HG03175 (cell line): ENCODE data around the gene TAF4.

Source experiments
- ATAC-seq: cut with Tn5 transposase; IDR thresholded peaks from one replicate; pipeline ENCODE4 v1.9.1; 2021; ENCODE audit warnings: mild to moderate bottlenecking, moderate library complexity; ENCODE audit not compliant: unreplicated experiment

The TAF4 gene

DNA sequence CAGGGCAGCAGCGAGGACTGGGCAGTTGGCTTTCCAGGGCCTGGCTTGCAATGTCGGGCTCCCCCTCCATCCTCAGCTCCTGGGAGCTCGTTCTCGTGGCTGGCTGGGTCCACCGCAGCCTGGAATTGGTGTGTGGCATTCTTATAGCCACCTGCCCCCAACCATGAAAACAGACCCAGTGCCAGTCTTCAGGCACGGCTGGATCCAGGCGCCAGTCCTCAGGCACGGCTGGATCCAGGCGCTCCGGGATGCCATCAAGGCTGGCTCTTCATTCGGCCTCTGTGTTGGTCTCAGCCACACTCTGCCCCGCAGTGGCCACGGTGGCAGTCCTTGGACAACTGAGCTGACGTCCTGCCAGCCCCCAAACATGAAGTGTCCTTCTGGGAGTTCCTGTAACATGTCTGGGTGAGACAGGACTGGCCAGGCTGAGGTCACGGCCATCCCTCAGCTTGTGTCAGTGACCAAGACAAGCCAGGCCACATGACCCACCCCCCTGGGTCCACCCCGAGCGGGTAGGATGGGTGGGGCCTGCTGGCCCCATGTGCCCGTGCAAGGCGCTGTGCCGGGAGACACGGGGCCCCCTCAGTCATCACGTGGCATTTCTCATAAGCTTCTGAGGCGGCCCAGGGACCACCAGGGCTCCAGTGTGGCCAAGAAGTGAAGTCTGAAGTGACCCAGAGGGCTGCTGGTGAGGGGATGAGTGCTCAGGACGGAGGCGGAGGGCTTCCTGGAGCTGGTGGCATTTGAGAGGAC, 99.0 kb downstream of the TAF4 start:
- no peak for ATAC-seq

DNA sequence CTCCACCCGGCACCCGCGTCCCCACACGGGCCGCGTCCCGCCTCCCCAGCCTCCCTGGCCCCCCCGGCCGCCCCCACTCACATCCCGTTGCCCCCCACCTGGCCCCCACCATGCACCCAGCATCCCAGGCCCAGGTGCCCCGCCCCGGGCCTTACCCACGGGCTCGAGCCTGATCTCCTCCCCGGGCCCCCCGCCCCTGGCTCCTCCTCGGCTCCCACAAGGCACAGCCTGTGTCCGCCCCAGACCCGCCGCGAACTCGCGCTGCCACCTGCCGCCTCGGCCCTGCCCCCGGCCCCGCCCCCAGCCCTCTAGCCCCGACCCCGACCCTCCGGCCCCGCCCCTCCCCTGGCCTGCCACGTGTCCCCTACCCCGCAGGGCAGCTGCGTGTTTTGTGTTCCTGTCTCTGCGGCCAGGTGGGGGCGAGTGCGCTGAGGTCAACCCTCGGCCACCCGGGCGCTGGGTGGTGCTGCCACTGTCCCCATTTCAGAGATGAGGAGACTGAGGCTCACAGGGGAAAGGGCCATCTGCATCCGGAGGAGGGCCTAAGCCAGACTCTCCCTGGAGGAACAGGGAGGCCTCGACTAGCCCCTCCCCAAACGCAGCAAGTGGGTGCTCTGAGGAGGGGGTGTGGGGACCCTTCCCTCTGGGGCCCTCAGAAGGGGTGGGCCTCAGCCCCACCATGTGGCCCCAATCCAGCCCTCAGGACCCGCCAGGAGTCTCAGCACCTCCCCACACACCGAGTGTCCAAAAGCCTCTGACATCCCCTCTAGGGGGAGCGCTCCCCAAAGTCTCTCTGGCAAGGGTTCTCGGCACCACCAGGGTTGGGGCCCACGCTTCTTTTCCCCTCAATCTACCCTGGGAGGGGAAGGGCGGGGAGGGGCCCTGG, 99.8 kb downstream of the TAF4 start:
- ATAC-seq = no peak

DNA sequence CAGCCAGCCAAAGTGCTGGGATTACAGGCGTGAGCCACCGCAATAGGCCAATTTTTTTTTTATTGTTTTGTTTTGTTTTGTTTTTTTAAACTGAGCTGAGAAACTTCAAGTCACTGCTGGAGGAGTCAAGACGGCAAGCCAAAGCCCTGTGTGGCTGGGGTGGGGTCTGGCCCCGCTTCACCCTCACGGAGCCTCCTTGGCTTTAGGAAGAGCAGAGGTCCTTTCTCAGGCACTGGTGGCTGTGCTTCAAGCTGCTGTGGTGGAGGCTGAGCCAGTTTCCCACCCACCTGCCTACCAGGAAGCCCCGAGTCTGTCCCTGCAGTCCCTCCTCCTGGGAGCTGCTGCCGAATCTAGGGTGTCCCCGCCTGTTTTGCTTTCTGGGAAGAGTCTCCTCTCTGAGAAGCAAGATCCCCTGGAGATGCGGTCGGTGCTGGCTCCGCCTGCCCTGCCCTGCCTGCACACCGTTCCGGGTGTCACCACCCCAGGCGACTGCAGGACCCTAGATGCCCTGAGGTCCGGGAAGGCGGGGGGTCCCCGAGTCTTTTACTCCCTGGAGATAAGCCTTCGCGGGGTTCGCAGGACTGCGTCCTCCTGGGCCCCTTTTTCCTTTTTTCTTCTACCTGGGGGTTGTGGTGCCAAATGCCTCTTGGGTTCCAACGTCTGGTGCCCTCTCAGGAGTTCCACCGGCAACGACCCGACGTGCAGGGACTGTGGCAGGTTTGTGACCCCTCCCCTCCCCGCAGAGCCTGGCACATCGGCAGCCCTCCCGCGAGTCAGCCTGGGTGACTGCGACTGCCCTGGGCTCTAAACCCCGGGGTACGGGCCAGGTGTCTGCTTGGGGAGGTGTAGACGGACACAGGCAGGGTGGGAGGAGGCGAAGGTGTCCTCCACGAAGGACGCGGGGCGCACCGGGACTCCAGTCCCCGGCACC, 100.7 kb downstream of the TAF4 start:
- no peak for ATAC-seq

DNA sequence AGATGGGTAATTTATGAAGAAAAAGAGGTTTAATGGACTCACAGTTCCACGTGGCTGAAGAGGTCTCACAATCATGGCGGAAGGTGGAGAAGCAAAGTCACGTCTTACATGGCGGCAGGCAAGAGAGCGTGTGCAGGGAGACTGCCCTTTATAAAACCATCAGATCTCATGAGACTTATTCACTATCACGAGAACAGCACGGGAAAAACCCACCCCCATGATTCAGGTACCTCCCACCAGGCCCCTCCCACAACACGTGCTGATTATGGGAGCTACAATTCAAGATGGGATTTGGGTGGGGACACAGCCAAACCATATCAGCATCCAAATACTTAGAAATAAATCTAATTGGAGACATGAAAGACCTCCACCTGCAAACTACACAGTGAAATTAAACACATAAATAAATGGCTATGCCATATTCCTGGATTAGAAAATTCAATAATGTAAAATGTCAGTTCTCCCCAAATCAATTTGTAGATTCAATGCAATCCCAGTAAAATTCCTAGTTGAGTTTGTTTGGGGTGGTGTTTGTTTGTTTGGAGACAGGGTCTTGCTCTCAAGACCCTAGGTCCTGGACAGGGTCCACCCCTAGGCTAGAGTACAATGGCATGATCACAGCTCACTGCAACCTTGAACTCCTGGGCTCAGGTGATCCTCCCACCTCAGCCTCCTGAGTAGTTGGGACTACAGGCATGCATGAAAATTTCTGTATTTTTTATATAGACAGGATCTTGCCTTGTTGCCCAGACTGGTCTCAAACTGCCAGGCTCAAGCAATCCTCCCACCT, 101.6 kb downstream of the TAF4 start:
- no peak for ATAC-seq

DNA sequence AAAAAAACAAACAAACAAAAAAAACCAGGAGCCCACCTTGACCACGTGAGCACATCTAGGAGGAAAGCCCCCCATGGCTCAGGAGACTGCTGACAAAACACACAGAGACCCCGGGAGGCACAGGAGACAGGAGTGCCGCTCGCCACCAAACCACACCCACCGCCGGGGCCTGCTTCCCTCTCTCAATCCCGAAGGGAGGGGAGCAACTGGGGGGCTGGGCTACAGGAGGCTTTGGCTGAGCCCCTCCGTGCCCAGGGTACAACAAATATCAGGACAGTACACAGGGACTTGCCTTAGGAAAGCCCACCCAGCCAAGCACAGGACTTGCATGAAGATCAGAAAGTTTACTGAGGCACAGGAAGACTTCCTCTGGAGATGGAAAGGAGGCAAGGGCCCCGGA, 102.5 kb downstream of the TAF4 start:
- ATAC-seq = no peak

DNA sequence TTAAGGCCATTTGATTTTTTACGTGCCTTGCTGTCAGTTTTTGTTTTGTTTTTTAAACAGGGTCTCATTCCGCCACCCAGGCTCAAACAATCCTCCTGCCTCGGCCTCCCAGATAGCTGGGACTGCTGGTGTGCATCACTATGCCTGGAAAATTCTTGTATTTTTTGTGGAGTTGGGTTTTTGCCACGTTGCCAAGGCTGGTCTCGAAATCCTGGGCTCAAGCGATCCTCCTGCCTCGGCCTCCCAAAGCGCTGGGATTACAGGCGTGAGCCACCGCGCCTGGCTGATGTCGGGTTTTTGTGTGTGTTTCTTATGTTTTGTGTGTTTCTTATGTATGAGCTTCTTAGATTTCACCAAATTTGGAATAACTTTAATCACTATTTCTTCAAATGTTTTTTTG, 104.8 kb downstream of the TAF4 start:
- no peak for ATAC-seq

DNA sequence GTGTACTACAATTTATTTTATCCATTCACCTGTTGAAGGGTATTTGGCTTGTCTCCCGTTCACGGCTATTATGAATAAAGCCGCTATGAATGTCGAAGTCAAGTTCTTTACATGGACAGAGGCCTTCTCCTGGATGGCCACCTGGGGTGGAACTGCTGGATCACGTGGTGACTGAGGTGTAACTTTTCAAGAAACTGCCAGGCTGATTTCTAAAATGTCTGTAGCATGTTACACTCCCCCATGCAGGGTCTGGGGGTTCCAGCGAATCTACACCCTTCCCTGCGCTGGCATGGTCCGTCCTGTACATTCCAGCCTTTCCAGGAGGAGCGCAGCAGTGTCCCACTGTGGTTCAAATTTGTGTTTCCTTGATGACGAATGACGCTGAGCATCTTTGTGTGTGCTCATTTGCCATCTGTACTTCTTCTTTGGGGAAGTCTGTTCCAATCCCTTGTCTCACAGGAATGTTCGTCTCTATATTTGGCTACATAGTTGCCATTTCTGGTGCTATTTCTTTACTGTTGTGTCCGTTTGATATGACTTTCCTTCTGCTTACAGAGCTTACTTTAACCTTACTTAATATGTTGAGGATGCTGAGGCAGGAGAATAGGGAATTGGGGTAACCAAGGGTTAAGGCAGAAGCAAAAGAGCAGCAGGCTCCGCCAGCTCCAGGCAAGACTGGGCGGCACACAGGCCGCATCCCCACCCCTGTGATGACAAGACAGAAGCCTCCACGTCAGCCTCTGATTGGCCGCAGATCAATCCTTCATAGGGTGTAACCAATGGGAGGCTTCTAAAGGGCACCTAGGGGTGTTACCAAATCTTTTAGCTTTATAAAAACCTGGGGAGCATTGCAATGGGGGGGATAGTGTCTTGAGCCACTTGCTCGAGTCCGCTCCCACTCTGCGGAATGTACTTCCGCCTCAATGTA, 106.6 kb downstream of the TAF4 start:
- ATAC-seq = no peak

DNA sequence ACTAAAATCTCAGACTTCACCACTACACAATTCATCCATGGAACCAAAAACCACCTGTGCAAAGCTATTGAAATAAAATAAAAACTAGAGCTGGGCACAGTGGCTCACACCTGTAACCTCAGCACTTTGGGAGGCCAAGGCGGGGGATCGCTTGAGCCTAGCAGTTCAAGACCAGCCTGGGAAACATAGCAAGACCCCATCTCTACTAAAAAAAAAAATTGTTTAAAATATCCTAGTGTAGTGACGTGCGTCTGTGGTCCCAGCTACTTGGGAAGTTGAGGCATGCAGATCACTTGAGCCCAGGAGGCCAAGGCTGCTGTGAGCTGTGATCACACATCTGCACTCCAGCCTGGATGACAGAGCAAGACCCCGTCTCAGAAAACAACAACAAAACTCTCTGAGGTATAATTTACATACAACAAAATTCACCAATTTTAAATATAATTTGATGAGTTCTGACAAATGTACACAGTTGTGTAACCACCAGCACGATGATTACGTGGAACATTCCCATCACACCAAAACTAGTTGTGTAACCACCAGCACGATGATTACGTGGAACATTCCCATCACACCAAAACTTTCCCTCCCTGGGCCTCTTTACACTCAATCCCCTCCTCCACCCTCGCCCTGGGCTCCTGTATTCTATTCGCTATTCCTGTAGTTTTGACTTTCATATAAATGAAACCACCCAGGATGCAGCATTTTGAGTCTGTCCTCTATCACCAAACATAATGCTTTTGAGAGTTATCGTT, 107.5 kb downstream of the TAF4 start:
- no peak for ATAC-seq

DNA sequence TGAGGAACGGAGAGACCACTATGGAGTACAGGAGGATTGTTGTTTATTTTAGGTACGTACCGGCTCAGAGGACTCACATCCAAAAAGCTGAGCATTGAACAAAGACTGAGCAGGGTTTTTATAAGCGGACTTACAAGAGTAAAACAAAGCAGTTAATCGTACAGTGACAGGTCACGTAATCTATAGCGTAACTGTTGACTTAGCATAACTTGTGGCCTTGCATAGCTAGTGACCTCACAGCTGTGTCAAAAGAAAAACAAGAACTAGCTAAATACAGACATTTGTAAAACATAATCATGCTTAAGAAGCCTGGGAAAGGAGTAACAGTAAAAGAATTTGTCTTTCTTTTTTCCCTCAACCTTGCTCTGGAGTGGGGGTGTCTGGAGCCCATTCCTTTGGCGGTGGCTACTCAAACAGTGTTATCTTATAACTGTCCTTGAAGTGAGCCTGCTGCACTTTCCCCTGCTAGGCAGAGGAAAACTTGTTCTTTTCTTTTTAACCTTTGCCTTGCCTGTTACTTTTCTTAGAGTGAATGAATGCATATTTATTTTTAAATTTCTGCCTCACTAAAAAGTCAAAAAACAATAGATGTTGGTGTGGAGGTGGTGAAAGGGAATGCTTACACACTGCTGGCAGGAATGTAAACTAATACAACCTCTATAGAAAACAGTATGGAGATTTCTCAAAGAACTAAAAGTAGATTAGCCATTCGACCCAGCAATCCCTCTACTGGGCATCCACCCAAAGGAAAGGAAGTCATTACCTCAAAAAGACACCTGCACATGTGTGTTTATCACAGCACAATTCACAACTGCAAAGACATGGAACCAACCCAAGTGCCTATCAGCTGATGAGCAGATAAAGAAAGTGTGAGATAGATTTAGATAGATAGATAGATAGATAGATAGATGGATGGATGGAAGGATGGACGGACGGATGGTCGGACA, 109.0 kb downstream of the TAF4 start:
- no peak for ATAC-seq

DNA sequence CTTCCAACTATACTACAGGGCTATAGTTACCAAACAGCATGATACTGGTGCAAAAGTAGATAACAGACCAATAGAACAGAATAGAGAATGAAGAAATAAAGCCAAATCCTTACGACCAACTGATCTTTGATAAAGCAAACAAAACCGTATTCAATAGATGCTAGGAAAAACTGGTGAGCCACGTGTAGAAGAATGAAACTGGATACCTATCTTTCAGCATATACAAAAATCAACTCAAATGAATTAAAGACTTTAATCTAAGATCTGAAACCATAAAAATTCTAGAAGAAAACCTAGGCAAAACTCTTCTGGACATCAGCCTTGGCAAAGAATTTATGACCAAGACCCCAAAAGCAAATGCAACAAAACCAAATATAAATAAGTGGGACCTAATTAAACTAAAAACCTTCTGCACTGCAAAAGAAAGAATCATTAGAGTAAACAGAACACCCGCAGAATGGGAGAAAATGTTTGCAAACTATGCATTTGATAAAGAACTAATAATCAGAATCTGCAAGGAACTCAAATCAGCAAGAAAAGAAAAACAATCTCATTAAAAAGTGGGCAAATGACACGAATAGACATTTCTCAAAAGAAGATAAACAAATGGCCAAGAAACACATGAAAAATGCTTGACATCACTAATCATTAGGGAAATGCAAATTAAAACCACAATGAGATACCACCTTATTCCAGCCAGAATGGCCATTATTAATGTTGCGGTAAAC, 109.8 kb downstream of the TAF4 start:
- no peak for ATAC-seq

DNA sequence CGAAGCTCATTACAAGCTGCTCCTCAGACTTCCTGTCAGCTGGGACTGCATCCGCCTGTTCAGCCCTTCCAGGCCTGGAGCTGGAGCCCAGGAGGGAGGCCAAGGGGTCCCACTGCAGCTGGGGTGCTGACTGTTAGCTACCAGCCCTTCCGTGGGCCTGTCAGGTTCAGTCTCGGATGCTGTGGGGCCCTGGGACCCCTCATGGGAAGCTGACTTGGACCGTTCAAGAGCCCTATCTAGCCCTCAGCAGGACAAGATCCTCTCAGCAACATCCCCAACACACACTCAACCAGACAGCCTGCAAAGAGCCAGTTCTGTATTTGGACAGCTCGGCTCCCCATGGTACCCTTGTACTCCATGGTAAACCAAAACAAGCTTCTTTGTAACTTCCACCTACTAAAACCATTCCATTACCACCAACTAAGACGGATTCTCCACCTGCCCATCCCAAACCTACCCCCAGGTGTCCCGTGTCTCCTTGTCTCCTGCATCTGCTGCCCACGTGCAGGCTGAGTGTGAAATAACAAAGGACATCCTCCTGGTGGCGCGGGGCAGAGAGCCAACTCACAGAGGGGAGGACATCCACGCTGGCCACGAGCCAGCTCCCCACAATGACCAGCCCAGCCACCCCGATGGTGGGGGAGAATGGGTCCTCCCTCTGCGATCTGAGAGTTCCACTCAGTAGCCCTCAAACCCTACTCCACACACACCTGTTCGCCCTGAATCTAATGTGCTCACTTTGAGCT, 111.2 kb downstream of the TAF4 start:
- no peak for ATAC-seq

DNA sequence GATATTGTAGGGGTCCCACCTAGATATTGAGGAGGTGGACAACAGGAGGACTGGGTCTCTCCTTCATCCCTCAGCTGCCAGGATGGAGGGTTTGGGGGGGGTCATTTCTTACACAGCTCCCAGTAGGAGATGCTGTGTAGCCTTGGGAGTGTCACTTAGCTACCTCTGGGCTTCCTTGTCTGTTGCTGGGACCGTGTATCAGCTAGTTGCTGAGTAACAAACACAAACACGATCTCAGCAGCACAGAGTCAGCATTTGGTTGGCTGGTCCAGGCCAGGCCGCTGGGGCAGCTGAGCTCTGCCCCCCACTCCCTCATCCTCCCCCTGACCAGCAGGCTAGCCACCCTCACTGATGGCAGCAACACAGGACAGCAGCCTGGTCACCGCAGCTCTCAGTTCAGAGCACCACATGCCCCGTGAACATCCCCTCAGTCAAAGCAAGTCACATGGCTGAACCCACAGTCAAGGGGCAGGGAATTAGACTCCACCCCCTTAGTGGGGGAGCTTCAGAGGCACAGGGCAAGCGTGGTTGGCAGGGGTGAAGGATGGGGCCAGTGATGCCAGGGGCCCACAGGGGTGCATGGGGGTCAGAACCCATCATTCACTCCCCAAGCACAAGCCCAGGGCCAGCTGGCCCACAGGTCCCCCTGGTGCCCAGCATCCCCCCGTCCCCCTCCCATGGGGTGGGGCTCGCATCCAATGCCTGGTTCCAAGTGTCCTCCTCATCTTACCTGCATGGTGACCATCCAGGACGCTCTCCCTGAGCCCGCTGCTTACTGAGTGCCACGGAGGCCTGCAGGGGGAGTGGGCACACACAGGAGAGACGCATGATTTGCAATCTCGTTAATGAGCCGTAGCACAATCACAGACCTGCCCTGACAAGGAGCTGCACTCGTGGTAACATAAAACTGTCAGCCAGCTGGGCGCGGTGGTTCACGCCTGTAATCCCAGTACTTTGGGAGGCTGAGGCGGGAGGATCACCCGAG, 112.4 kb downstream of the TAF4 start:
- no peak for ATAC-seq

DNA sequence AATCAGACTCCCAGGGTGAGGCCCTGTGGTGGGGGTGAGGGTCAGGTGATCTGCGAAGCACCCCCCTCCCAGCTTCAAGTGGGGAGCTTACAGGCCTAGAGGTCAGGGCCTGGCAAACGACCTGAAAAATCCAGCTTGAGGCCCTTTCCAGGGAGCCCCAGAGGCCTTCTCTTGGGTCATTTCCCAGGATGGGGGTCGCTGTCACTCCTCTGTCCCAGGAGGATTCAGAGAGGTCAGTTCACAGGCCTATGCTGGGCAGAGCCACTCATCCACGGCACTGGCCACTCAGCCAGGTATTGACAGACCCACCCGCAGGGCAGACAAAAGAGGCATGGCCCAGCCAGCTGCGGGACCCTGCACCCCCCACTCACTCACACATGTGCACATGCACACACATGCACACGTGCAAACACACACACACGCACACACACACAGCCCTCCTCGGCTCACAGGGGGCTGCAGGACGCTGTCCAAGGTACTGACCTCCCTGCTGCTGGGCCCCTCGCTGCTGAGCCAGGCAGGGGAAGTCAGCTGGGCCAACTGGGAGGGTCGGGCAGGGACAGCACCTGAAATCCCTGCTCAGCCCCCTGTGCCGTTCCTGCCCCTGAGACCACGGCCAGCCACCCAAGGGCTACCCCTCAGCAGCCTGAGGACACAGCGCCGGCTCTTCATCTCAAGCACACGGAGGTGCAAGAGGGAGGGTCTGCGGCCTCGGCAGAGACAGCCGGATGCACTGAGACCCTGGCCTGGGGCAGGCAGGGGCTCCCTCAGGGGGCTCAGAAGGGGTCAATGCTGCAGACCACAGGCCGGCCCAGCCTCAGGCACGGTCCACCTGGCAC, 113.8 kb downstream of the TAF4 start:
- no peak for ATAC-seq

DNA sequence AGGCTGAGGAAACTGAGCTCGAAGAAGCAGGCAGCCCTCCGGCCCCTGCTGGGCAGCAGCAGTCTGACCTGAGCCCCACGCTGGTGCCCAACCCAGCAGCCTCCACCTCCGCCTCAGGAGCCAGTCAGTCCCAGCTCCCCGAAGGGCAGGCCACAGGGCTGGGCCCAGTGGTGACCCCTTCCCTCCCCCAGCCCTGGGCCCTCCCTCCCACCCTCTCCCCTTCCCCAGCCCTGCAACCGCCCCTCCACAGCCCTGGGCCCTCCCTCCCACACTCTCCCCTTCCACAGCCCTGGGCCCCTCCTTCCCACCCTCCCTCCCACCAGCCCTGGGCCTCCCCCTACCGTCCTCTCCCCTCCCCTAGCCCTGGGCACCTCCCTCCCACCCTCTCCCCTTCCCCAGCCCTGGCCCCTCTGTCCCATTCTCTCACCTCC, 115.0 kb downstream of the TAF4 start:
- ATAC-seq = no peak
